Medulla oblongata (tissue), 1 donor: ENCODE results near the gene CORO7.
A peak's percentile ranks its signal among the peaks of the same experiment; 100 is the strongest.

Source experiments
- DNase-seq: peaks from one replicate; pipeline ENCODE4 v3.0.0-alpha.2; 2015; ENCODE audit errors: extremely low spot score

The CORO7 gene

DNA sequence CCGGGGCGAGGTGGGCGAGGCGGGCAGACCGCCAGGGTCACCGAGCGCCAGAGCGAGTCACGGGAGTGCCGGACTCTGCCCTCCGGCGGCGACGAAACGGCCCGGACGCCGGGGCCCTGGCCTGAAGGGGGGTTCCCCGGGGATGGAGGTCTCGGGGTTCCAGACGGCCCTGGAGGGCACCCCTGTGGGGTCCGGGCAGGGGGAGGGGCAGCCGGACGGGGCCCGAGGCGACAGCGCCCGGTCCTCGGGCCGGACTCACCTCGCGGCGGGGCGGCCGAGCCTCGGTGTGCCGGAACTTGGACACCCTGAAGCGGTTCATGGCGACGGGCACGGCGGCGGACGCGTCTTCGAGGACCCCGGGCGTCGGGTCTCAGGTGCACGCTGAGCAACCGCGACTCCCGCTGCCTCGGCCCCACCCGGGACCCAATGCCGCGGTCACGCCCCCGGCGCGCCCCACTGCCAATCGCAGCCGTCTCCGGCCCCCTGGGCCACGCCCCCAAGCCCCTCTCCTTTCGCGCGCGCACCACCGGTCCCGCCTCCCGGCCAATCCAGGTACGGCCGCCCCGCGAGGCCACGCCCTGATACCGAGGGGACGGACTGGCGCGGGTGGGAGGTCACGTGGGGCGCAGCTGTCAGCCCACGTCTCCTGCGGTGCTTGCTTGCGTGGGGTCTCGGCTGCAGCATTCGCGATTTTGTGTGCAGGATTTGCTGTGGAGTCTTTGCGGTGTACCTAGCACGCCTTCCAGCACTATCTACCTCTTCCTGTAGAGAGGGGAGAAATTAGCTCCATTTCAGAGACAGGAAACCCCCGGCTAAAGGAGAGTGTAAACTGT, at the start of gene CORO7:
Gene CORO7, minus strand, starts transcription at position 397 of the 833 bp plus-strand sequence. Its CDS starts 78 bp downstream, at position 319.
- peak; percentile 98 for DNase-seq

DNA sequence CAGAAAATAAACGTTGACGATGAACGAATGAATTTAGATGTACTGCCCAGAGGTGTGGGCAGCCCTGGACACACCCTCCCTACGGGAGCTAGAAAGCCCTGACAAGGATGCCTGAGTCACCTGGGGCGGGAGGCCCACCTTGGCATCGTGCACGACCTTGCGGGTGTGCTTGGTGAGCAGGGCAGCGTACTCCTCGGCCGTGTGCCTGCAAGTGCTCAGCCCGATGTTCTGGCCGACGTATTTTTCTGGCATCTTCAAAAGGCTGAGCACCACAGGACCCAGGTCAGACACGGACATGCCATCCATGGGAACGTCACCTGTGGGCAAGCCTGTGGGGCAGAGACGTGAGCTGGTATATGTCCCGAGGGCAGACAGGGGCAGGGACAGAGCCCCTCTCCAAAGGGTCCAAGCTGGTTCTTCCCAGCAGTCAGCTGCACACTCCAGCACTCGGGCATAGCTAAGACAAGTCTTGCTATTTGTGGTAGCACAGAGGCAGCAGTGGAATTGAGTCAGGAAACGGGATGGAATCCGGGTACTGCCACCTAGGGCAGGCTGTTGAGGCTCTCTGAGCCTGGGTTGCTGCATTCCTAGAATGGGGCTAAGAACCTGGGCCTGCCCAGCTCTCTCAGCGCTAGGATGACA, 47.2 kb upstream of the CORO7 start:
- no peak for DNase-seq

DNA sequence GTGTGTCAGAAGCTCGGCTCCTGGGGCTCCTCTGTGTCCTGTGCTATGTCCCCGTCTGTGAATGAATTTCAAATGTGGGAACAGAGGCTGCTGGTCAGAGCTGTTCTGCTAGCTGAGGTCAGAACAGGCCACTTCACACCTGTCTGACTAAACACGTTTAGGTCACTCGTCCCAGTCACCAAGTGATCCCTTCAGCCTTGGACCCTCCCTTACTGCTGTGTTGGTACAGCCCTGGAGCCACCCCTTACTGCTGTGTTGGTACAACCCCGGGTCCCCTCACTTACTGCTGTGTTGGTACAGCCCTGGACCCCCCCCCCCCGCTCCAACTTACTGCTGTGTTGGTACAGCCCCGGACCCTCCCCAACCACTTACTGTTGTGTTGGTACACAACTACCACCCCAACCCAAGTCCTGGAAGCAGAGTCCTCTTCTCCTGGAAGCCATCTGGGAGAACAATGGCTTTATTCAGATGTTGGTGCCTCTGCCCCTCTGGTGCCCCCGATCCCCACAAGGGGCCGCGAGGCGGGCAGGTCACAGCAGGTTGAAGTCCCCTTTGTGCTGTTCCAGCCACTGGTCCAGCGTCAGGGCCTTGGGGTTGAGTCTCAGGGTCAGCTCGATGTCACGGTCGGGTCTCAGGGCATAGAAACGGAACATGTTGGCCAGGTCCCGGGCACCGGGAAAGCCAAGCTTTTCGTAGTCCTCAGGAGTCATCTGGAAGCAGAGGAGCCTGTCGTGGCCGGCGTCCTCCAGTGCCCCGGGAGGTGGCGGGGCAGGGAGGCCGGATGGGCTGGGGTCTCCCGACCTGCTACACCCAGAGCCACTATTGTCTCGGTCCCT, 45.1 kb upstream of the CORO7 start:
- peak; percentile 22 for DNase-seq

DNA sequence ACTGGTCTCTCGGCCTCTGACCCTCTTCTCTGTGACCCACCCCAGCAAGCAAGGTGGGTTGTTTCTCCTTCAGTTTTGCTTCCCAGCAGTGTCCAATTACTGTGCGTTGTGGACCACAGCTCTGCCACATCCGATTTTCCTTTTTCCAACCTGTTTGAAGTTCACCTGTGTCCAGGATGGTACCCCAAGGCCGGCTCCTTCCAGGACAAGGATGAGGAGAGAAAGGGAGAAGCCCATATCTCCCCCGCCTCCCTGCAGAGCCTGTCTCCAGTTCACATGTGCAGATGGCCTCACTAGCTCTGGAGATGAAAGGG, 44.5 kb upstream of the CORO7 start:
- DNase-seq = no peak

DNA sequence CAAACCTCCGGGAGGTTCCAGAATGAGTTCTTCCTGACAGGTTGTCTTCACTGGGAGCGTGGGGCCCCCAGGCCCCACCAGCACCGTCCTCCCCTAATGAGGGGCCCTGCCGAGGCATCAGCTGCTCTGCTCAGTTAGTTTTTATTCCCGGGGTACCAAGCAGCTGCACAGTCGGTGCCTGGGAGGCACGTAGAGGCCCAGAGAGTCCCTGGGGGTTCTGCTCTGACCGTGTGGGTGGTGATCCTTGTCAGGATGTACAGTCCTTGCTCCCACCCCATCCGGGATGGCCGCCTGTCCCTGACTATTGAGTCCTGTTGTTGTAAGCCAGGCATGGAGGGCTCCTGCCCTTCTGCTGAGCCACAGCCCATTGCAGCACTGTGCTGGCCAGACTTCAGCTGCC, 39.6 kb upstream of the CORO7 start:
- DNase-seq = no peak

DNA sequence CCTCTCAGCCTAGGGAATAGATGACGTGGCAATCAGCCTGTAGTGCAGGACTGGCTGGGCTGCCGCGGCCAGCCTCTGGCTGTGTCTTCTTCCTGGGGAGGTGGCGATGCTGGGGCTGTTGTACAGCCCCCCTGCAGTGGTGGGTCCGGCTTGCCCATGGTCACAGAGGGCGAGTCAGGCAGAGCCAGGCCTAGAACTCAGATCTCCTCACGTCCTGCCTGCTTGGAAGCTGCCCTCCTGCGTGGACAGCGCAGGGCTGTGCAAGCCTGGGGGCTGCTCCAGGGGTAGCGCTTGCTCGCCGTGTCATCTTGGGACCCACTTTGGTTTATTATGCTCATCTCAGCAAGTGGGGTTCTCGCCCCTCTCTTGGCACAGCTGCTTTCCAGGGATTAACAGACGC, 38.7 kb upstream of the CORO7 start:
- no peak for DNase-seq

DNA sequence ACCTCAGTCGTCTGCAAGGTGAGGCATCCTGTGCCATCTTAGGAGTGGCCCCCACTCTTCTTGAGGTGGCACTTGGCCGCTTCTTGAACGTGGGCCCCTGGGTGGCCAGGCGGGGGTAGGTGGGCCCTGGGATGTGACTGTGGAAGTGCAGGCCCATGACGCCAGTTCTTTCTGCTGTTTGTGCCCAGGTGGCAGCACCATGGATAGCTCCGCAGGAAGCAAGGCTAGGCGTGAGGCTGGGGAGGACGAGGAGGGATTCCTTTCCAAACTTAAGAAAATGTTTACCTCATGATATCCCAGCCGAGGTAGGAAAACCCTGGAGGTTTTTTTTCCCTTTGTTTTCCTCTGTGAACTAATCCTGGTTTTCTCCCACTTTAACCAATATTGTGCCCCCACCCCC, 38.2 kb upstream of the CORO7 start:
- DNase-seq = no peak

DNA sequence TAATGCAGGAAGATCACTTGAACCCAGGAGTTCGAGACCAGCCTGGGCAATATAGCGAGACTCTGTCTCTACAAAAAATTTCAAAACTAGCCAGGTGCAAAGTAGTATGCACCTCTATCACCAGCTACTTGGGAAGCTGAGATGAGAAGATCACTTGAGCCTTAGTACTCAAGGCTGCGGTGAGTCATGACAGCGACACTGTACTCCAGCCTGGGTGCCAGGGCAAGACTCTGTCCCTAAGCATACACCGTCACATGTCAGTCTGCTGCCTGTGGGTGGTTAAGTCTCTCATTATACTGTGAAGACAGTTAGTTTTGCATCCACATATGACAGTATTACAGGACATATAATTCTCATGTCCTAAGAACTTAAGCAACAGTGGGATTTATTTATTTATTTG, 36.3 kb upstream of the CORO7 start:
- no peak for DNase-seq

DNA sequence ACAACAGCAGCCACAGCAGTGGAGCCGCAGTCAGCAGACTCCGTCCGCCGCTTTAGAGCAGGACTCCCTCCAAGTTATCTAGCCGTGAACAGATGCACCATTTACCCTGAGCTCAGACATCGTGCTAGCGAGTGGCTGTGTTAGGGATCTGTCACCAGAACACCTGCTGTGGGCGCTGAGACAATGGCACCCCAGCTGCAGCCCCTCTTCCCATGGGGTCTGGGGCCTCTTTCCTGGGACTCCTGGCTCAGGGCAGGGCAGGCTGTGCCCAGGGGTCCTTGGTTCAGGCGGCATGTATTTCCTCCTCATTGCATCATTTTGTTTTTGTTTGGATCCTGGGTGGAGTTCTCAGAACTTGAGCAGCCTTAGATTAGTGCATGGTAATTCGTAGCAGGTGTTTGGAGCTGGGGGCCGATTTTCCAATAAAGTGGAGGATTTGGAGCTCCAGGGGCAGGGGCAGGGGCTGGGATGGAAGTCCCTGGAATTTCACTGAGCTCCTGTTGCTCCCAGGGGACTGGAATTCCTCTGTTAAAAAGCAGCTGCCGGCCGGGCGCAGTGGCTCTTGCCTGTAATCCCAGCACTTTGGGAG, 34.6 kb upstream of the CORO7 start:
- no peak for DNase-seq

DNA sequence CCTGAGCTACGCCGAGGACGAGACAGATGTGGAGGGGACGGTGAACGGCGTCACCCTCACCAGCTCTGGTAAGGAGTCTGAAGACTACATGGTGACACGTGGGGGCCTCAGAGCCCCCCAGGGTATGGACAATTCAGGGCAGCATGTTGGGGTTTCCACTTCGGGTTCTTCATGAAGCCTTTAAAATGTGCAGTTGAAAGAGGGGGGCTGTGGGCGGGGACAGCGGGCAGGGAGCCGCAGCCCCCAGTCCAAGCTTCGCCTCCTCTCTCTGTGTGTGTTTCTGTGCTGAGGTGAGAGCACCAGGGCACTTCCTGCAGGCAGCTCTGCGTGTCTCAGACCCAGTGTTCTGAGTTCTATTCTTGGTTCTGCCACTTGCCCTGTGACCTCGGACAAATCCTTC, 34.0 kb upstream of the CORO7 start:
- DNase-seq = no peak

DNA sequence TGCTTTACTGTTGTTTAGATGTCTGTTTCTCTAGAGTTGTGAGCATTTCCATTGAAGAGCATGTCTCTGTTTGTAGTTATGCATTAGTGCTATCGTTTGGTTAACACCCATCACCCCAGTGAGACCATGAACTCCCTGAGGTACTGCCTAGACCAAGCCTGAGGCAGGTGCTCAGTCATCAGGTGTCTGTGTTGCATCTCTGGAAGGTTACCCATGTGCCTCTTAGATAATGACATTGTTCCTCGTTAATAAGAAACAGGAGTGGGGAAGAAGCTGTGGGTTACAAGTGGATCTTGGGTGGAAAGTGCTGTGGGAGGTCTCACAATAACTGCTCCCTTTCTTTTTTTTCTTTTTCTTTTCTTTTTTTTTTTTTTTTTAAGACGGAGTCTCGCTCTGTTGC, 27.6 kb upstream of the CORO7 start:
- DNase-seq = no peak

DNA sequence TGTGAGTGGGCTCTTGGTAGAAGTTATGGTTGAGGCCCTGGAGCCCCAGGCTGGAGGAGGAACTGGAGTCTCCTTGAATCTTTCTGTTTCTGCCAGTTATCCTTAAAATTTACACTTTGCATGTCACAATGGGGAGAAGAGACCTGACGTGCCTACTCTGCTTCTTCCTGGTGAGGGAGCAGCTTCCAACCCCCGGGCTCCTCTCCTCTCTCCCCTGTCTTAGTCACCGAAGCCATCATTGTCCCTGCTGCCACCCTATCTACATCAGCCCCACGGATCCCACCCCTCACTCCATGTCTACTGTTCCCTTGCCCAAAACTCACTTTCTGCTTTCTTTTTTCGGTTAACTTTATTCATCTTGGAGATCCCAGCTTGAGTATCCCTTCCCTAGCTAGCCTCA, 26.9 kb upstream of the CORO7 start:
- no peak for DNase-seq

DNA sequence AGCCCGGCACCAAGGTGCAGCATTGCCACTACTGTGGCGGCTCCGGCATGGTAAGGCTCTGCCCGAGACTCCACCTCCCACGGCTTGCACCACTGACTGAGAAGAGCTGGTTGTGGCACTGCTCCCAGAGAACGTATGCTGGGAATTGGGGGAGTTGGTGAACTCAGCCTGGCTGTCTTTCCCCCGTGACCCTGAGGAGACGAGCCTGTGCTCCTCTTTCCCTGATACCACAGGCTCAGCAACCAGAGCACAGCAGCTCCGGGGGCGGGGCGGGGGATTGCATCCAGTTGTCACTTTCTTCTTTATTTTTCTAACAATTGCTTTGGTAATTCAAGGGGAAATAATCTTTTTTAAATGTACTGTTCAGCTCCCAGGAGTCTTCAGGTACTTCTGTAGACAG, 26.0 kb upstream of the CORO7 start:
- no peak for DNase-seq

DNA sequence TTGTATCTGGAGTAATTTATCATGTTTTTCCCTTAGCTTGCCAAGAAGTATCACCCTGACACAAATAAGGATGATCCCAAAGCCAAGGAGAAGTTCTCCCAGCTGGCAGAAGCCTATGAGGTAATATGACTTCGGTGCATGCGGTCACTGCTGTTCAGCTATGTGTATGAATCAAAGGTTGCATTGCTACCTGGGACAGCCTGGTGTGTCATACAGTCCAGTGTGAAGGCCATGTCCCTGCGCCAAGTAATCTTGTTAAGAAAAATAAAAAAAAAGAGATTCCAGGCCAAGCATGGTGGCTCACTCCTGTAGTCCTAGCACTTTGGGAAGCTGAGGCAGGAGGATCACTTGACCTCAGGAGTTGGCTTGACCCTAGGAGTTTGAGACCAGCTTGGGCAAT, 21.0 kb upstream of the CORO7 start:
- DNase-seq = no peak

DNA sequence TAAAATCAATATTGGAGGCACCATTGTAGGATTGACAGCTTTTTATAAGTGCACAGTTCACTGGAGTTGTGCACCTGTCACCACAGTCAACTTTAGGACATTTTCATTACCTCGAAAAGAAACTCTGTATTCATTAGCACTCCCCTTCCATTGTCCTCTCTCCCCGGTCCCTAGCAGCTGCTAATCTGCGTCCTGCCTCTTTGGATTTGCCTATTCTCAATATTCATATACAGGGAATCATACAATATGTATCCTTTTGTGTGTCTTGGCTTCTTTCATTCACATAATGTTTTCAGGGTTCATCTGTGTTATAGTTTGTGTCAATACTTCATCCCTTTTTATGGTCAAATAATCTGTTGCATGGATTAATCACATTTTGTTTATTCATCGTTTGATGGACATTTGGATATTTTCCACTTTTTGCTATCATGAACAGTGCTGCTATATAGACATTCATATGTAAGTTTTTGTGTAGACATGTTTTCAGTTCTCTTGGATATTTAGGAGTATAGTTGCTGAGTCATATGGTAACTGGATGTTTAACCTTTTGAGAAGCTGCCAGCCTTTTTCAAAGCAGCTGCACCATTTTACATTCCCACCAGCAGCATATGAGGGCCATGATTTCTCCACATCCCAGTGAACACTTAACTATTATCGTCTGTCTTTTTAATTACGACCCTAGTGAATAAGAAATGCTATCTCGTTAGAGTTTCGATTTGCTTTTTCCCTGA, 19.1 kb upstream of the CORO7 start:
- DNase-seq = no peak

DNA sequence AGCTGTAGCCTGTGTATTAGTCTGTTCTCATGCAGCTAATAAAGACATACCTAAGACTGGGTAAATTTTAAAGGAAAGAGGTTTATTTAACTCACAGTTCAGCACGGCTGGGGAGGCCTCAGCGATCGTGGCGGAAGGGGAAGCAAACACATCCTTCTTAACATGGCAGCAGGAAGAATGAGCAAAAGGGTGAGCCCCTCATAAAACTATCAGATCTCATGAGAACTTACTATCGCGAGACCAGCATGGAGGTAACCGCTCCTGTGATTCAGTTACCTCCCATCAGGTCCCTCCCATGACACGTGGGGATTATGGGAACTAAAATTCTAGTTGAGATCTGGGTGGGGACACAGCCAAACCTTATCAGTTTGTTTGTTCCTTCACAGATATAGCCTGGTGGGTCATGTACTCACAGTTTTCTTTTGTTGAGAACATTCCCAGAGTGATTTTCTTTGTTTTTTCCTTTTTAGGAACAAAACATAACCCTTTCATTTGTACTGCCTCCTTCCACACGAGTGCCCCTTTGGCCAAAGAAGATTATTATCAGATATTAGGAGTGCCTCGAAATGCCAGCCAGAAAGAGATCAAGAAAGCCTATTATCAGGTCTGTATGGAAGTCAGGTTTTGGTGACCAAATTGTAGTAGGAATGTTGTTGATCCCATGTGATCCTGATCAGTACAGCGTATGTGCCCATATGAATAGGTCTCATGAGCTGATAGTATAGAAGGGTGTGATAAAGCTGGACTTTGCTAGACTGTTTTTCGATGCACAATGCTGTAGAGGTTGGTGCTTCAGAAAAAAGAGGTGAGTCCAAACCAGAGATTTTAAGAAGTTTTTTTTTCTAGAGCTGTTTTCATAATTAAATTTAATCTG, 17.8 kb upstream of the CORO7 start:
- DNase-seq = no peak

DNA sequence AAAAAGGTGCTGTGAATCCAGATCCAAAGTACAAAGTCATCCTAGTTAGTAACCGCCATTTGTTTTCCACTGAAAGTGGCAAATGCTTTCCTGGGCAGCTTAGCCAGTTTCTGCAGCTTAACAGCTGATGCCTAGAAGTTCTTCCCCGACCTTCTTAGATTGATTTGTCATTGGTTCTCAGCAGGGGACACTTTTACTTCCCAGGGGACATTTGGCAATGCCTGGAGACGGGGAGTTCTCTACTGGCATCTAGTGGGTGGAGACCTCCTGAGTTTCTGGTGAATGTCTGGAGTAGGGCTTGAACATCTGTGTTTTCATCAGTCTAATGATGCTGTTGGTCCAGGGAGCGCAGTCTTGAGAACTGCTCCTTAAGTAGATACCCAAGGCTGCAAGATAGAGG, 16.8 kb upstream of the CORO7 start:
- DNase-seq = no peak

DNA sequence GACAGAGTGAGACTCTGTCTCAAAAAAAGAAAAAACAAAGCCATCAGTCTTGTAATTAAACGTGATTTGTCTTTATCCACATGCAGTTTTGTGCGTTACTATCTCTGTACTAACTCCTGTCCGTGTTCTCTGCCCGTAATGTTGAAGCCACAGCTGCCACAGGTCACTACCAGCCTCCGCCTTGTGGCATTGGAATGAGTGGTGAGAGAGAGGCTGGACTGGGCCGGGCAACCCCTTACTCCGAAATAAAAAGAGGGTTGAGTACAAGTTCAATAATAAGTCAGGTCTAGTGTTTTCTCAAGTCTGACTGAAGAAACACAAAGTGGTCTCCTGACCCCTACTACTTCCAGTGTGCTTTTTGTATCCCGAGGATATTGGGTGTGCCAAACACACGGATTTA, 14.6 kb upstream of the CORO7 start:
- no peak for DNase-seq

DNA sequence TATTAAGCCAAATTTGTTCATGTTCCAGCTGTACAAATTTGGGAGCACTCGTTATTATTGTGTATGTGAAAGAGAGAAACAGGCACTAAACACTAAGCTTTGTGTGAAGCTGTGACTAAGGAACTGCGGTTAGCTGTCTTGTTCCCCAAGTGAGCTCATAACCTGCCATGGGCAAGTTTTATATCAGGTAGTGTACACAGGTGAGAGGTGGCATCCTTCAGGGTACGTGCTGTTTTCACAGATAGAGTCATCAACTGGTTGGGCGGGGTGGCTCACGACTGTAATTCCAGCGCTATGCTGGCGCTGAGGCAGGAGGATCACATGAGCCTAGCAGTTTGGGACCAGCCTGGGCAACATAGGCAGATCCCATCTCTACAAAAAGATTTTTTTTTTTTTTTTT, 12.1 kb upstream of the CORO7 start:
- DNase-seq = no peak

DNA sequence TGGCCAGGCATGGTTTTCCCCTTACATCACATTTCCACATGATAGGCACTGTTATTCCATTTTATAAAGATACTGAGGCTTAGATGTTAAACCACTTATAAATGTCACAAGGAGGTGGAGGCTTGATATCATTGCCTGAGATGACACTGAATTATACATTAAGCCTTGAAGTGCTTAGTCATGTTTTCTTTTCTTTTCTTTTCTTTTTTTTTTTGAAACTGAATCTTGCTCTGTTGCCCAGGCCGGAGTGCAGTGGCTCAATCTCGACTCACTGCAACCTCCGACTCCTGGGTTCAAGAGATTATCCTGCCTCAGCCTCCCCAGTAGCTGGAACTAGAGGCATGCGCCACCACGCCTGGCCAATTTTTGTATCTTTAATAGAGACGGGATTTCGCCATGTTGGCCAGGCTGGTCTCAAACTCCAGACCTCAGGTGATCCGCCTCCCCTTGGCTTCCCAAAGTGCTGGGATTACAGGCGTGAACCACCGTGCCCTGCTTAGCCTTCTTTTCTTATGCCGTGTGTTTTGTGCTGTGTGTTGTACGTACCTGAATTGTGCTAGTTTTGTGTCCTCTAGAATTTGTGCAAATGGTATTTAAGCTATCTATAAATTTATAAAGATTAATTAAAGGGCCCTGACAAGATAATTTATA, 10.5 kb upstream of the CORO7 start:
- no peak for DNase-seq
